Dermis blood vessel endothelial cell (primary cell): Measurements from ENCODE around the gene LTB4R2. TPM values are rescaled to one million over a fixed set of nuclear protein-coding genes. Genes with fewer than 3 reads are reported as not detected.

Source experiments
- DNase-seq: peaks from one replicate; pipeline ENCODE4 v3.0.0; 2010
- total RNA-seq: library from RNA; depleted of rRNA; stranded (reverse); fragments of >200 nt; gene quantifications from 2 replicates; pipeline ENCODE4 v1.2.3, GENCODE V29; 2014

The LTB4R2 gene
- total RNA-seq, 1 donor from 2014 or later = 9.7 TPM

DNA sequence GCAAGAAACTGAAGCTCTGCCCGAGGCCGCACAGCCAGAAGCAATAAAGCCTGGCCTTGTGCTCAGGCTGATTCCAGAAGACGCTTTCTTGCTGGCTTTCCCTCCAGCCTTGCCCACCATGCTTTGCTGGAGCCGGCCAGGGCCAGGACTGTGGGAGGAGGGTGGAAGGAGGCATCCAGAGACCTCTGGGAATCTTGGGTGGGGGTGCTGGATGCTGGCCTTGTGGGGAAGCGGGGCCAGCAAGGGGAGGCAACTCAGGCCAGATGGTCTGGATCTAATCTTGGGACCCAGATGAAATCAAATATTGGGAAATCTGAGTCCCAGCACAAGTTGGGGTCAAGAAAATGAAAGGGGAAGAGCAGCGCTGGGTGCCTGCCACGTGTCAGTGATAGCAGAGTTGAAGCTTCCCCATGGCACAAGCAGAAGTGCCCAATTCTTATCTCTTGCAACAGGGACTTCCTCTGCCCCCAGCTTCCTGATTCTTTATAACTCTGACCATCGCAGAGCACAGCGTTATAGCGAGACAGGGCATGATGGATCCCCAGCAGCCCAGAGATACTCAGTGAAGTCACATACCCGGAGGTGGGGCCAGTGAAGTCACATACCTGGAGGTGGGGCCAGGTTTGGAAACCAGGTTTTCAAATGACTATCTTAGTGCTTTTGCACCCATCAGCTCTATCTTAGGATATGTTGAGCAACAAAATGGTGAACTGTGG lies 32.2 kb upstream of the LTB4R2 start:
- DNase-seq = no peak

DNA sequence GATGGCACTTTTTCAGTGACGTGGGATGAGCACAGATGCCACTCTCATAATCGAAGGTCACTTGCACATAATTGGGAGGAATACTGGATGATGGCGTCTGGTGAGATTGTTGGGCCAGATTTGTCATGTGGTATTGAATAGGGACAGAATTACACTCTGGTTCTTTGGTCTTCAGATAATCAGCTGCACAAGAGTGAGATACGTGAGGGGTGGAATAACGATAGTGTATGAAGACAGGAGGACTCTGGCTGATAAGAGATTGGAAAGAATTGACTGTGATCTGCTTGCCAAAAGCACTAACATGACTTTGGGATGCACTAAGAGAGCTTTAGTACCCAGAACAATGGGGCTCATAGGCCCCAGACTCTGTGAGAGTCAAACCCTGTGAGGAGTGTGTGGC lies 31.5 kb upstream of the LTB4R2 start:
- no peak for DNase-seq

DNA sequence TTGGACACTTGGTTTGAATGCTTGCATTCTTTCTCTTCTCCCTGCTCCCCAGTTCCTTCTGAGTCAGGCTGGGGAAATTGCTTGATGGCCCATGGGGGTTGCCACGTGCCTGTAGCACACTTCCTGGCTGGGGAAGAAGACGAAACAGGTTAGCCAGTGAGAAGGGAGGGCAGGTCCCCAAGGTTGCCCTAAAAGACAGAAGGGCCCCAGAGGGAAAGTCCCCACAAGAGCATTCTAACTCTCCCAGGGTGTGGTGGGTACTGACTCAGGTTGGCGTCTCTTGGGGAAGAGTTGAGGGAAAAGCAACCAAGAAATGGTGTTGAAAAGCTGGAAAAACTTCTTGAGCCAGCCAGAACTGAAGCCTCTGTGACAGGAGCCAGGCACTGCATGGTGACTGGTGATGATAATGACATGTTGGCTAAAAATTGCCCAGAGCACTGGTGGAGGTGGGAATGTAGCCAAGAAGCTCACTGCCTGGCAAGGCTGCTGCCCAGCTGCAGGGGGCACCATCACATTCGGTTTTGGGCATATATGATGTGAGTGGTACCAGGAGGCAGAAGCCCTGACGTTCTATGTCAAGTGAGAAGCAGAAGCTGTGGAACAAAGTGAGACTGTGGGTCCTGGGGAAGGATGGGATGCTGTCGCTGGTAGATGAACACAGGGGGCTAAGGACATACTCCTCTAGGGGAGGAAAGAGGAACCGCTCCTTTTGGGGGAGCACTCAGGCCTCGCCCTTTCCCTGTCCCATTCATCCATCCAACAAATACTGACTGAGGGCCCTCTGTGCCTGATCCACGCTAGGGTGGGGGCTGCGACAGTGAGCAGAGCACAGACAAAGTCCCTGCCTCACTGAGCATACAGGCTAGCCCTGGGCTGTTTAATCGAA lies 30.4 kb upstream of the LTB4R2 start:
- DNase-seq = peak; percentile 33

DNA sequence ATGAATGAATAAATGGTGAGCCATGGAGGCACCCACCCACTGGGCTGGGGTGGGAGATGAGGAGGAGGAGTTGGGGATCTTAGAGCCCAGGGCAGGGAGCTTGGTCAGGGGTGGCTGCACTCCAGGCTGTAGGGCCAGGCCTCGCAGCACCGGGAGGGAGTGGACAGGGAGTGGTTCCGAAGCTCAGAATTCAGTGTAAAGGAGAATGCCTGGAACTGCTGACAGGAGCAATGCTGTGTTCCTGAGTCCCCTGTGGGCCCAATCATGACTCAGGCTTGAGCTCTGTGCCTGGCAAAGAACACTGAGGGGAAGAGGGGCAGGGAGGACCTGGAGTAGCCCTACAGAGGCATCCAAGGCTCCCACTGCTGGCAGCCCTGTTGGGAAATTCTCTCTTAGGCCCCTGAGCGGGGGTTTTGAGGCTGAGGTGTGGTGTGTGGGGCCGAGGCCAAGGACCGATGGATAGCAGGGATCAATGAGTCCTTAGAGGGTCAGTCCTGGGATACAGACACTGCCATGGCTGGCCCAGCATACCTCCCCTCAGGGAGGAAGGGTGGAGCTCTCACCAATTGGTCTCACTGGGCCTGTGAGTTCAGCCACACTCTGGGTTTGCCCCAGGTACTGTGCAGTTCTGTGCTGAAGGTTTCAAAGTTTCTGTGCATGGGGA lies 29.0 kb upstream of the LTB4R2 start:
- no peak for DNase-seq

DNA sequence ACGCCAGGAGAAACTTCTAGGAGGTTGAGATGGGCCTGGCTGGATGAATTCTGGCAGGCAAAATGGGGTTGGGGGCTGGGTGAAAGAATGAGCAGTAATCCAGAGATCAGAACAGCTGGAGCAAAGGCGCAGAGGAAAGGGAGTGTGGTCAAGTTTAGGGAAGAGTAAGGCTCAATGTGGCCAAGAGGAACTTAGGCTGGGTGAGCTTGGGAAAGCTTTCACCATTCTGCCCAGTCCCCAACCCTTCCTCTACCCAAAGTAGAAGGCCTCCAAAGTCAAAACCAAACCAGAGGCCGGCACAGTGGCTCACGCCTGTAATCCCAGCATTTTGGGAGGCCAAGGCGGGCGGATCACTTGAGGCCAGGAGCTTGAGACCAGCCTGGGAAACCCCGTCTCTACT lies 28.3 kb upstream of the LTB4R2 start:
- no peak for DNase-seq

DNA sequence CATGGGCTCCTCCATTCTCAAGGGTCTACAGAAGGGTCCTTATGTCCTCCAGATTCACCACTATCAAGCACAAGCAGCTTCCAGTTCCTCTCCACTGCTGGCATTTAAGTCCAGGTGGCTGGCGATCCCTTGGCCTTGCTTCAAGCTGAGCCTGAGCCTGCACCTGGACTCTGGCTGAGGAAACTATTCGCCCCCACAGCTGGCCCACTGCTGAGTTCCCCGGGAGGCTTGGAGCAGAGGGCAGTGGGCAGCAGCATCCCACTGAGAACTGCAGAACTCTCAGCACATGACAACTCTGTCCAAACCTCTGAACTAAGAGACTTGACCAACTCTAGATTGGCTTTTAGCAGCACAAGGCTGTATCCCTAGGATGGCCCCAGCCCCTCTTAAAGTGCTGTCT lies 27.2 kb upstream of the LTB4R2 start:
- no peak for DNase-seq

DNA sequence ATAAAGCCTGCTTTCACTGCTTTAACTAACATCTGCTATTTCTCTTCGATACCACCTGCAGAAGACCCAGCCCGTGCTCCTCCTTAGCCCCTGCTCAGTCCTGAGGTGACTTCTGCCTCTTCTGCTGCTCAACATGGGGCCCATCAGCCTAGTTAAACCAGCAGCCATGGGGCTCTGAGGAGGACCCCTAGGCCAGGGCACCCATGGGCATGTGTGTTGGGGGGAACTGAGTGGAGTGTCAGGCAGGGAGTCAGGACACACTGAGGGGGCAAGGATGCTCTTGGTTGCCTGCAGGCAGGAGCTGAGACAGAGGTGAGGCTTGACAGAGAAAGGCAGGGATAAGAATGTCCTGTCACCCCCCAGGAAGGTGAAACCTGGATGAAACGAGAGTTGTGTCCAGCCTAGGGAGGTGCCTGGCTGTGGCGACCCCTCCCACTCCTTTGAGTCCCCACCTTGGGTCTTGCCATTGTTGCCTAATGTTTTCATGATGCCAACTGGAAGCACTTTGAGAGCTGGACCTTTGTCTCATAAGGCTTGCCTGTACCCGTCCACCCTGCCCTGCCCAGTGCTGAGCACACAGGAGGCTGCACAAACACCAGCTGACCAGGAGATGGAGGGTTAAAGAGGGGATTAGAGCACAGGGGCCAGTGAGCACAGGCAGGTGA lies 26.0 kb upstream of the LTB4R2 start:
- no peak for DNase-seq

DNA sequence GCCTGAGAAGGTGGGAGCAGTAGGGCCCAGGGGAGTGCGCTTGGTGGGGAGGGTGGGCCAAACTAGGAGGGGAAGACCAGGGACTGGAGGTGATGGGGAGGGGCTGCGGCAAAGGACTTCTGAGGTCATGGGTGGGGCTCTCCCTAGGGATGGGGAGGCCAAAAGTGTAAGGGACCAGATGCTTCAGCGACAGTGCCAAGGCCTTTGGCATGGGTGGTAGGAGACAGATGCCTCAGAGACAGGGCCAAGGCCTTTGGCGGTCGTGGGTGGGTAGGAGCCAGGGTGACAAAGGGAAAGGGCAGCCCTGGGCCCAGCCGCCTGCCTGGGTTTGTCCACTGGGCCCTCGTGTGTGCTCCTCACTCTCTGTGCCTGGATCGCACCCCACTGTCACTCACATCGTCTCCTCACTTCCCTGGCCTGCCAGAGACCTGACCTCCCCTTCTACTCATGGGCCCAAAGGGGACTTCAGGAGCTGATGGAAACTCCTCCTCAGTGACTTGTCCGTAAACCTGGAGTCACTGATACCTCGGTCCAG lies 25.4 kb upstream of the LTB4R2 start:
- no peak for DNase-seq

DNA sequence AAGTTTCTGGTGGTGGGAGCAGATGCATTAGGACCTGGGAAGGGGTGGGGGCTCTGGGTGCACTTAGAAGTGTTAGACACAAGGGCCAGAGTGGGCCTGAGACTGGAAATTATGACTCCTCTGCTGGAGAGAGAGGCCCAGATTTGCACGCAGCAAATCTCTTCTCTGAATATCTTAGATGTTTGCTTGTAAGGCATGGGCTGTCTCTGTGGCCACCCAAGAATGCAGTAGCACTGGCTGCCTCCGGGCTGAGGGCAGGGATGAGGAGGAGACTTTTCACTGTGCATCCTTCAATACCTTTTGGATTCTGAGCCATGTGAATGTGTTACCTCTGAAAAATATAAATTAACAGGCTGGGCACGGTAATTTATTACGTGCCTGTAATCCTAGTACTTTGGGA lies 24.6 kb upstream of the LTB4R2 start:
- no peak for DNase-seq

DNA sequence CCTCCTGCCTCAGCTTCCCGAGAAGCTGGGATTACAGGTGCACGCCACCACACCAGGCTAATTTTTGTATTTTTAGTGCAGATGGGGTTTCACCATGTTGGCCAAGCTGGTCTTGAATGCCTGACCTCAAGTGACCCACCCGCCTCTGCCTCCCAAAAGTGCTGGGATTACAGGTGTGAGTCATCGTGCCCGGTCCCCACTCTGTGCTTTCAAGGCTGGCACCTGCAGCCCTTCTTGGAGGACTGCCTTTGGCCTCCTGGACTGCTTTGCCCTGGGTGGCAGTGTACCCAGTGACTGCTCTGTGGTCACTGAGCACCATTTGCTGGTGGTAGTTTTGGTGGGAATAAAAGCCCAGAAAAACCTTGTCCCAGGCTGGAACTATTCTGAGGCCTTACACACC lies 22.9 kb upstream of the LTB4R2 start:
- no peak for DNase-seq

DNA sequence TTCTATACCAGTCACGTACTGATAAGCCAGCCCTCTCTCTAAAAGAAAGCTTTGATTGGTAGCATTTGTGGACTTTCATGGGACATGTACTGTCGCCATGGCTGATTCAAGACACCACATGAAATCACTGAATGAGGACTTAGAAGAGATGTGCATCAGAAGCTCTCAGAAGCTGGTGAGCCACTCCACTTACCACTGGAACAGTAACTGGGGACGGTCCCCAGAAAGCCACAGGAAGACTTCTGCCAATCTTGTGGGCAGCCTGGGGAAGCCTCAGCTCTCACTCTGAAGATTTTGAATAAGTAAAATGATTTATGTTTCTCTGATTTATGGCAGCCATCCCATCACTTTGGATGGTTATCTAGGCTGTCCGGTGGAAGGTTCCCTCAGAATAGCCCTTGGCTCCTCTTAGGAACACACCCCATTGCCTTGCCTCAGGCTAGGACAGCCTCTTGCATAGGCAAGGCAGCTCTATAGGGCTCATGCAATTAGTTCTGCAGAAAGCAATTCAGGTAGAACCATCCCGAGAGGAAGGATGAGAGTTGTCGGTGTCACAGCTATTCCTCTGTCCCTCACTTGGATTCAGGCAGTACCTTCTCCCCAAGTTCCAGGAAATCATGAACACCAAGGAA lies 20.2 kb upstream of the LTB4R2 start:
- DNase-seq = no peak

DNA sequence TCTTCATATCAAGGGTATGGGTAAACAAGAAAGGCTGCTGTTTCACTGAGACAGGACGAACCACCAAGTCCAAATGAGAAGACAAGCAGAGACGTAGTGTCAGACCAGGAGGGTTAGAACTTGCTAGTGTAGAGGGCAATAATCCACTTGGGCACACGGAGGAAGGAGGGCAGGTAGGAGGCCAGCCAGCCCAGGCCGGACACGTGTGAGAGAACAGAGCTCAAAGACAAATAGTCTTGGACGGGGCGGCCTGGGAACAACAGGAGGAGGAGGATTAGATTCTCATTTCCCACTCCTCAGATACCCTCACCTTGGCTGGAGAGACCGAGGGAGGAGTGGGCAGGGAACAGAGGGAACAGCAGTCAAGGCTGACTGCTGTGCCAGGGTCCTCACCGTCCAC lies 19.2 kb upstream of the LTB4R2 start:
- DNase-seq = no peak

DNA sequence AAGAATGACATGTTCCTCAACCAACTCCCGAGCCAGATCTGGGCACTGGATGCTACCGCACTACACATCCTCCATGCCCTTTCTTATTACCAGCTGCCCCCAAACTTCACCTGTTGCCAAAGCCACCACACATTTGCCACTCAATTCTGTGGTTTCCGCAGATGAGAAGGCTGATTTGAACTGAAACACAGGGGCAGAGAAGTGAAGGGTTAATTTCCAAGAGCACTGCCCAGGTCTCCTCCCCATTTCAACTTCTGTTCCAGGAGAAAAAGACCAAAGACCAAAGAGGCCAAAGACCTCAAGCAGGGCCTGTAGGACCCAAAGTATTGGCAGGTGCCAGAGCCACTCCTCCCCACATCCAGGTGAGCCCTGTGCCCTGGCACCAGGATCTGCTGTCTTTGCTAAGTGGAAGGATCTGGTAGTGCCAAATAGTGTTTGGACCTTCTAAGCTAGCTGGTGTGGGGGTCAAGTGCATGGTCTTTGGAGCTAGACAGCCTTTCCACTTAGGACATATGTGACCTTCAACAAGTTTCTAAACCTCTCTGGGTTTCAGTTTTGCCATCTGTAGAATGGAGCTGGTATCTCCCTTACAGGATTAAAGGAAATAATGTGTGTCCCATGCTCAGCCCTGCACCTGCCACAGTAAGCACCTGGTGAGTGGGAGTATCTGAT lies 18.4 kb upstream of the LTB4R2 start:
- DNase-seq = no peak

DNA sequence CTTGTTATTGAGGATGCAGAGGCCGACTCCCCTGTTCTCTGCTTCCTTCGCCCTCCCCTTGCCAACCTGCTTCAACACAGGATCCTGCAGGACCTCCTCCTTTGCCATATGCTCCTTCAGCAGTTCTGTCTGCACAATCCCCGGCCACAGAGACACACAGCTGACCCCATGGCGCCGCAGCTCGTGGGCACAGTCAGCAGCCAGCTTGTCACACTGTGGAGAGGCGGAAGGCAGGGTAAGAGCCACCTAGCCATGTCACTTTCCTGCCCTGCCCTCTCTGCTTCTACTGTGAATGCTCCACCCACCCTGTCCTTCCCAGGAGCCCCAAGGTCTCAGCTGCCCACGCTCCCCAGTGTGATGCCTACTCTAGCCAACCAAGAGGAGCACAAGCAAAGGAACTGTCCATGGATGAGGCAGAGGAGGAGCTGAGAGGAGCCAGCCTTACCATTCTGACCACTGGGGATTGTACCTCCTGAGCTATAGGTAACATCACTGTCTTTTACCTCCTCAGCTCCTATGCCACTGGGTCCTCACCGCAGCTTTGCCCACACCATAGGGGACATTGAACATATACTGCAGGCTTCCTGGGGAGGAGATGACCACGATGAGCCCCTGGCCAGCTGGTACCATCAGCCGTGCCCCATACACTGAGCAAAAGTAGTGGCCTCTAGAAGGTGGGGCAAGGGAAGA lies 17.7 kb upstream of the LTB4R2 start:
- DNase-seq = no peak

DNA sequence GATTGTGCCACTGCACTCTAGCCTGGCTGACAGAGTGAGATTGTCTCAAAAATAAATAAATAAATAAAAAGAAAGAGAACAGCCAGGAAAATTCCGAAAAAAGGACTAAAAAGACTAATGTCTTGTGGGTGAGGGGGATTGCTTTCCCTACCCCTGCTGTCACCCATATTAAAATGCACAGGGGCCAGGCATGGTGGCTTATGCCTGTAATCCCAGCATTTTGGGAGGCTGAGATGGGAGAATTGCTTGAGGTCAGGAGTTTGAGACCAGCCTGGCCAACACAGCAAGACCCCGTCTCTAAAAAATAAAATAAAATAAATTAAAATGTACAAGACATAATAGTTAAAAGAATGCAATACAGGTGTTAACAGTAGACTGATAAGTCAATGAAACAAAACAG lies 16.4 kb upstream of the LTB4R2 start:
- DNase-seq = no peak

DNA sequence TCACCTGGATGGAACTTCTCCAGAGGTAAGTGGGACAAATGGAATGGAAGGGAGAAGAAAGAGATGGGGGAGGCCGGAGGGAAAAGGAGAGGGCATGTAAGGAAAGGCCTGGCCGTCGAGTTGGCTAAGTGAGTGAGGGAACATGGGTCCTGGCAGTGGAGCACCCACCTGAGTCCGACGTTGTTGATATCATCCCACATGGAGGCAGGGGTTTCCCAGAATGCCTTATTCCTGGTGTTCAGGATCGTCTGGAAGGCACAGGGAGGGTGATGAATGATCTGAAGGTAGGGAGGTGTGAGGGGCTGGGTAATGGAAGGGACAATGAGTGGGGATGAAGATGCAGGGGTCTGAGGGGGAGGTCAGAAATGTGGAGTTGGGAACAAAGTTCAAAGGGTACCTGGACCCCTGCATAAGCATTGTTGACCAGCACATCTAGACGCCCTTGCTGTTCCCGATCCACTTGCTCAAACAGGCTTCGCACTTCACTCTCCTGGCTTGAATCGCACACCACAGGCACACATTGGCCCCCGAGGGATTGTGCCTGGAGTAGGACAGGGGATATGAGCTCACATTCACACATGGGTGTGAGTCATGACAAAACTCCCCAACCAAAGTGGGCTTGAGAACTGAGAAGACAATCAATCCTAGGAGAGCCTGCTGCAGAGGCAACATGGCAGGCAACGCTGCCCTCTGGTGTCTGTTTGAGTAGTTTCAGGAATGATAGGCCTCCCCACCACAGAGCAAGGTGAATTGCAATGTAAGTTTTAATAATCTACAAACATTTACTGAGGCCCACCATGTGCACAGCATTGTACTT lies 13.4 kb upstream of the LTB4R2 start:
- DNase-seq = peak; percentile 97

DNA sequence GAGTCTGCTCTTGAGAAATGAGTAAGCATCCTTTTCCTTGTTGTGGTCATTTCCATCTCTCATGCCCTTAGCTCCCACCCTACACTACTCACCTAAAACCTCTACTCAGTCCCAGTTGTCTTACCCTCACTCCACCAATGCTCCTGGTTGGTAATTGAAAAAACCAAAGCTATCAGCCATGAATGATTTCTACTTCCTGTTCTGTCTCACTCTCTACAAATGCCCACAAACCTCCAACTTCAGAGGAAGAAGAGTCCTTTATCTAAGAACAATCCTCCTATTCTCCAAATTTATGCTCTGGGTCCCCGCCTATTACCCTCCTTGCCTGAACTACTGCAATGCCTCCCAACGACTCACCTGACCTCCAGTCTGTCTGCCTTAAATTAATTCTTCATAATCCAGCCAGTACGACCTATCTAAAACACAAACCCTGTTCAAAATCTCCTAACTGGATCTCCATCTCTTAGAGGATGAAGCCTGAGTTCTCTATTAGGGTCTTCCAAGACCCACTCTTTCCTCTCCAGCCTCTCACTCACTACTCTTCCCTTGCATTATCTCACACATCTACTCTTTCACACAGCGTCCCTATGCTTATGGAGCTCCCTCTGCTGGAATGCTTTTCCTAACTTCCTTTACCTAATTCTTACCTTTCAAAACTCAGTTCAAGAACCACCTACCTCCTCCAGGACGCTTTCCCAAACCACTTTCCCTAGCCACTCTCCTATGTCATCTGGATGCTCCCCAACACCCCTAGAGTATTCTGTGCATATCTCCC lies 12.6 kb upstream of the LTB4R2 start:
- peak; percentile 59 for DNase-seq

DNA sequence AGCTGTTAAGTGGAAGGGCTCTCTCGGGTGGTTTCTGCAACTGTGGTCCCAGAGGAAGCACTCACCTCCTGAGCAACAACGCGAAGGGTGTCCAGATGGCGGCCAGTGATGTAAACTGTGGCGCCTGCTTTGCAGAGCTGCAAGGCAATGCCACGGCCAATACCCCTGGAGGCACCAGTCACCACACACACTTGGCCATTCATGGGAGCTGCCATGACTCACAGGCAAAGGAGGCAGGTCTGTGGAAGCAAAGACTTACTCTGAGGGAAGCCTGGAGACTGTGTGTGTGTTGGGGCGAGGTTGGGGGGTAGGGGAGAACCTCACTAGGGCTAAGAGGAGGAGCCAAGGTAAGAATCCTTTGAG lies 11.1 kb upstream of the LTB4R2 start:
- DNase-seq = peak; percentile 62
